ENCODE measurements around the gene CD38.
A peak's percentile ranks its signal among the peaks of the same experiment; 100 is the strongest.

The CD38 gene

DNA sequence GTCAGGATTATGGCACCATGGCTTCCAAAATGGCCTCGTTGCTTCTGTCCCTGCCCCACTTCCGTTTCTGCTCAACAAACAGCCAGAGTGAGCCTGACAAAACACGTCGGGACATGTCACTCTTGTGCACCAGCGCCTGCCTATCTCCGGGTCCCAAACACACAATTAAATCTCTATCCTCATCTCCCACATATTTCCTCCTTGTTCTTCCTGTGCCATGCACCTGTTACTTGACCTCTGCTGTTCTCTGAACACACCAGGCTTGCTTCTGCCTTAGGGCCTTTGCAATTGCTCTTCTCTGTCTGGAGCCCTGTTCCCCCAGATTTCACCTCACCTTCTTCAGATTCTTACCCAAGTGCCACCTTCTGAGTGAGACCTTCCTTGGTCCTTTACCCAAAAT lies 12.7 kb upstream of the CD38 start:
- no peak for DNase-seq

DNA sequence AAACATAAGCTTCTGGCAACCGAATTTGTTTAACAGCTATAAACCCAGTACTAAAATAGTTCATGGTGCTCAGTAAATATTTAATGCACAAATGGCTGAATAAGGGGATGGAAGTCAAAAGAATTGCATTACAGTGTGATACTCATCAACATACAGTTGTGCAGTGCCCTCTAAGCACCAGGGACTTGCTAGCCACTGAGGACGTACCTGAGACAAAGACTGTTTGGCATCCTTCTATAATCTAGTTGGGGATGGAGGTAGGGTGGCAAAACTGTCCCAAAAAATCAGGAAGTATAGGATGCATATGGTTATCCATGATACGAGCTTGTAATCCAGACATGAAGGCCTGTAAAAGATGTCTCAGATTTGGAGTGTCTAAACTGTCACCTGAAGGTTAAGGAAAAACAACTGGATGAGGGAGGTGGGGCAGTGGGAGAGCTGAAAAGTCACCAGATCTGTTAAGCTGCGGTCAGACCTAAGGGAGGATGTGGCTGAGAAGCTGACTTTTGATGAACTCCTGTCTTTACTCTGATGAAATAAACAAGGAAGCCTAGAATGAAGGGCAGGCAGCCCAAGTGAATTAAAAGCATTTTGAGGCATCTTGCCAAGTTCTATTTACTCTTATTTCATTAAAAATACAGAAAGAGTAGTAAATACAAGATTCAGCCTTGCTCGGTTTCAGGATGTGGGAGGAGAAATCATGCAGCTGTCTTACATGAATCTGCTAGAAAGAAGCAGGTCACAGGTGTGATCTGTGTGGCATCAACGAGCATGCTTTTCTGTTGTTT lies 12.0 kb upstream of the CD38 start:
- DNase-seq, result no peak

DNA sequence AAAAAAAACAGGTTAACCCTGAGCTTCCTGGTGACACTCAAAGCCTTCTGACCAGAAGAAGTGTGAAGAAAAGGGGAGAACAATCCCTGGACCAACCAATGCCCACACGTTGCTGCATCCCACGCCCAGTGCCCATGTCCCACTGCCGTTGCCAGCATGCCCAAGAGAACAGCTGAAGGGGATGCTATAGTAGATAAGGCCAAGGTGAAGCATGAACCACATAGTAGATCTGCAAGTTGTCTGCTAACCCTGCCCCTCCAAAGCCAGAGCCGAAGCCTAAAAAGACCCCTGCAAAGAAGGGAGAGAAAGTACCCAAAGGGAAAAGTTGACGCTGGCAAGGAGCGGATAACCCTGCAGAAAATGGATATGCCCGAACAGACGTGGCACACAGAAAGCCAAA lies 11.3 kb upstream of the CD38 start:
- DNase-seq, result no peak

DNA sequence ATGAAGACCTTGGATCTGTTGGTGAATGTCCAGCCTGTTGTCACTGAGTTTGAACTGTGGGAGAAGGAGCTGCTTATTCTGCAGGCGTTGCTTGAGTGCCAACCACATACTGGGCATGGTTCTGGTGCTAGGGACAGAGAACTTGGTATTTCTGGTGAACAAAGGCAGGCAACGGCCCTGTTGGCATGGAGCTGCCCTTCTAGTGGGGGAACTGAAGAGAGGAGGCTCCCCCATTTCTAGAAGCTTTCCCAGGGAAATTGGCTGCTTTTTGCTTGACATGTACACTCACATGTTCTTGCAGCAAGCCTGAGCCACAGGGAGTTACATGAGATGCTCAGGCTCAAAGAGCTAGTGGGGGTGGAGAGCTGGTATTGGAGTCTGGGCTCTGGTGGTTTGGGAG lies 8.9 kb upstream of the CD38 start:
- no peak for DNase-seq

DNA sequence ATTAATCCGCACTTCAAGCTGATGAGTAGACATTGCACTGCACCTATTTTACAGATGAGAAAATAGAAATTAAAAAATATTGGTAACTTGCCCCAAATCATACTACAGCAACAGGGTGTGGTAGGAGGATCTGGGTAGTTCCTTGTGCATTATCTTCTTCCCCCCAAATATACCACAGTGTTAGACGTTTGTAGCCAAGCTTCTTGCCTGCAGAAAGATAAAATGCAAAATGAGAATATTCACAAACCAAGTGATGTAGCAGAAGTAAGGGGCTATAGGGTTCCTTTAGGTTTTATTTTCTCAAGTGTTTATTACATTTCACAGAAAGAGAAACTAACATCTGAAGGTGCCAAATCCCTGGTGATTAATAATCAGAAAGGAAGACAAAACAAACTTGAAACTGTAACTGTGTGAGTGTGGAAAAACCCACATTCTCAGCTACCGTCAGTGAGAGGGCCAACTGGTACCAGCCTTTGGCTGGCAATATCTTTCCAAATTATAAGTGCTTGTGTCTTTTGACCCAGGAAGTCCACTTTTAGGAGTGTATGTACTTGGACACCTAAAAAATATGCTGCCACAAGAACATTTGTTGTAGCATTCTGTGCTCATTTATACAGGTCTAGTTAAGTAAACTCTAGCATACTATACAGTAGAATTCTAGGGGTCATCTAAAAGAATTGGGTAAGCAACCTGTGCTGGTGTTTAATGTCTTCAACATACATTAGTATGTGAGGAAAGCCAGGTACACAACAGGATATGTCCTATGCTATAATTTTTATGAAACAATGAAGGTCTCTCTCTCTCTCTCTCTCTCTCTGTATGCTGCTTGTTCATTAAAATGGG lies 6.7 kb upstream of the CD38 start:
- DNase-seq, result no peak

DNA sequence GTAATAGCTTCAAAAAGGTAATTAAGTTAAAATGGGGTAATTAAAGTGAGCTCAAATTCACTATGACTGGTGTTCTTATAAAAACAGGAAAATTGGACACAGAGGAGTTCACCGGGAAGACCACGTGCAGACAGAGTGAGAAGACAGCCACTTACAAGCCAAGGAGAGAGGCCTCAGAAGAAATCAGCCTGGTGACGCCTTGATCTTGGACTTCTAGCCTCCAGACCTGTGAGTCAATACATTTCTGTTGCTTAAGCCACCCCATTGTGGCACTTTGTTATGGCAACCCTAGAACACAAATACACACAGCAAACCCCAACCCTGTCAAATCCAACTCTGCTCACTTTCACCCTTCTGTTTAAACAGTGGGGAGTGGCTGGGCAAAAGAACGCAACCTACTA lies 4.1 kb upstream of the CD38 start:
- DNase-seq, result no peak

DNA sequence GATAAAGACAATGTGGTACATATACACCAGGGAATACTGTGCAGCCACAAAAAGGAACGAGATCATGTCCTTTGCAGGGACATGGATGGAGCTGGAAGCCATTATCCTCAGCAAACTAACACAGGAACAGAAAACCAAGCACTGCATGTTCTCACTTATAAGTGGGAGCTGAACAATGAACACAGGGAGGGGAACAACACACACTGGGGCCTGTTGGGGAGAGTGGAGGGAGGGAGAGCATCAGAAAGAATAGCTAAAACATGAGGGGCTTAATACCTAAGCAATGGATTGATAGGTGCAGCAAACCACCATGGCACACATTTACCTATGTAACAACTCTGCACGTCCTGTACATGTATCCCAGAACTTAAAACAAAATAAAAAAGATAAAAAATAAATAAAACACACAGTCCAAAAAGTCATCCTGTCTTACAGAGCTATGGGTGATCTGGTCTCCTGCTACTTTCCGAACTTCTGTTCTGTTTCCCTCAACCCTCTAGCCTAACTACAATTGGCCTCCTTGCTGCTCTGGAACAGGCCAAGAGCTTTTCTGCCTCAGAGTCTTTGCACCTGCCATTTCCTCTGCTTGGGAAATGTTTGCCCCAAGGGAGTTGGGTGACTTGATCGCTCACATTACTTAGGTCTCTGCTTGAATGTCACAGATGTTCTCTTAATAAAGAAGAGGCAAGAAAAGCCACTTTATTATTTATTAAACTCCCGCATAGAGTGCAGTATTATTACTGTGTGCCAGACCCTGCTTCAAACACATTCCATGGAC lies 1.1 kb upstream of the CD38 start:
- no peak for DNase-seq

DNA sequence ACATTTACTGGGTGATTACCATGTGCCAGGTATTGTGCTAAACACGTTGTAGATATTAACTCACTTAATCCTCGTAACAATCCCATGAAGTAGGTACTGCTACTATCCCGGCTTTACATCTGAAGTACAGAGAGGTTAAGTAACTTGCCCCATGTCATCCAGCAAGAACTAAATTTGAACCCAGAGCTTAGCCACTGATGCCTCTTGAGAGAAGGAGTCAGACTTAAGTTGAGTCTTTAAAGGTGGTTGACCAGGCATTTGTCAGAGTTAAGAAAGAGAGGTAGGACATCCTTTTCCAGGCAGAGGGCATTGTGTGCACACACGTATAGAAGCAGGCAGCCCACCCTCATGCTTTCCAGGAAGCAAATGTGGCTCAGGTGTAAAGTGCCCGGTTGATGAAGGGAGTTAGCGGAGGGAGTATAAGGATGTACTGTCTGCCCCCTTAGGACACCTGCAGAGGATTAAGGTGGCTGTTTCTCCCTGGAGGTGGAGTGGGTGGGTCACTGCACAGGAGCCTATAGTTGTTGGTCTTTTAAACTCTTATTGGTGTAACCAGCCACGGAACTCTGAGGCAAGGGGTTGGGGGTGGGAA lies 335 bp upstream of the CD38 start:
- DNase-seq, result peak in 1 of 2 donors; percentile 38

DNA sequence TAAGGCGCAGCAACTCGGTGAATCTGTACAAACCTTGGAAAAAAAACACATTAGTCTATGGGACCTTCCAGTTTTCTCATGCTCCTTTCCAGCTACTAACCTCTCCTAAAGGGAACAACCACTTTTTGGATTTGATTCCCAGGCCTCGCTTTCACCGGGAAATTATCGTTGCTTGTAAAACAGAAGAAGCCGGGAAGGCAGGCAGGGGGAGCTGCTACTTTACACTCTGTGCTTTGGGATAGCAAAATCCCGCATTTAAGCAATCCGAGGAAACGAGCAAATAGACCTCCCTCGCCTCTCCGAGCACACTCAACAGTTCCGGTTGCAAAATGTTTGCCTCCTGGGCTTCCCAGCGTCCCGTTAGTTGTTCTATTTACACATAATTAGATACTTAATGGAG lies 1.2 kb downstream of the CD38 start:
- no peak for DNase-seq

DNA sequence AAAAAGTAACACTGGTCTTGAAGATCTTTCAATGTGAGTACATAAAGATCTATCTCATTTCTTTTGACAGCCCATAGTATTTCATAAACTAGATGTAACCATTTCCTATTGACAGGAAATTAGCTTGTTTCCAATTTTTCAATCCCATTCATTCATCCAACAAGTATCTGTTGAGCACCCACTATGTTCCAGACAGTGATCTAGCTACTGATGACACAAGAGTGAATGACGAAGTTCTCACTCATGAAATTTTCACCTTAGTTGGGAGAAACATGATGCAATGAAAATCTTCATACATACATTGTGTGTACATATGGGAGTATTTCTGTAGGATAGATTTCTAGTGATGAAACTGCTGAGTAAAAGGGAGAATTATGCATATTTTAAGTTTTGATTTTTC lies 1.7 kb downstream of the CD38 start:
- no peak for DNase-seq

DNA sequence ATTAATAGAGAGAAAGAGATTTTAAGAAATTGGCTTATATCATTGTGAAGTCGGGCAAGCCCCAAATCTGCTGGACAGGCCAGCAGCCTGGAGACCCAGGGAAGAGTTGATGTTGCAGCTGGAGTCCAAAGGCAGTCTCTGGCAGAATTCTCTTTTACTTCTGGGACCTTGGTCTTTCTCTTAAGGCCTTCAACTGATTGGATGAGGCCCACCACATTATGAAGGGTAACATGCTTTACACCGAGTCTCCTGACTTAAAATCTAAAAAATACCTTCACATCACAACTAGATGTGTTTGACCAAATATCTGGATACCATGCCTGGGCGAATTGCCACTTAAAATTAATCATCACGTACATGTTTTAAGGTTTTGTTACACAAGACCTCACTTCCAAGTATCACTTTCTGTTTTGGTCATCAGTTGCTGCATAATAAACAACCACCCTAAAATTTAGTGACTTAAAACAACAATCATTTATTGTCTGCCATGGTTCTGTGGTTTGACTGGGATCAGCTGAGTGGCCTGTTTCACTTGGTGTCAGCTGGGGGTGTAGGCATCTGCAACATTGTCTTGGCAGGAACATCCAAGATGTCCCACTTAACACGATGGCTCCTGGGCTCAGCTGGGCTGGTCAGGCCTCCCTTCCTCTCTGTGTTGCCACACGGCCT lies 3.4 kb downstream of the CD38 start:
- DNase-seq, result no peak

DNA sequence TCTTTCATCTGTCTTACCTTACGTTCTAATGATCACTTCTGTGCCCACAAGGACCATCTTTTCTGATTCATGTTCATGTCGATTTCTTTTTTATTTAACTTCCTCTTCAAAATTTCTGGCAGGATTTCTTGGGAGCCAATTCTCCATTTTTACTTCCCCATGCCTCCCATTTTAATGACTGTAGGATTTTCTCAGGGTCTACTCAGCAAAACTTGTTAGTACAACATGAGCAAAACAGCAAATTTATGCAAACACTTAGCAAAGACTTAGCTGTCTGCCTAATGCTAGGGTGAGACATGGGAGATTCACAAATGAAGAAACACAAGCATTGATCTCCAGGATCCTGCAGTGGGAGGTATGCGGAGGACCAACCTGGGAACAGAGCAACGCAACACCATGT lies 5.5 kb downstream of the CD38 start:
- no peak for DNase-seq

DNA sequence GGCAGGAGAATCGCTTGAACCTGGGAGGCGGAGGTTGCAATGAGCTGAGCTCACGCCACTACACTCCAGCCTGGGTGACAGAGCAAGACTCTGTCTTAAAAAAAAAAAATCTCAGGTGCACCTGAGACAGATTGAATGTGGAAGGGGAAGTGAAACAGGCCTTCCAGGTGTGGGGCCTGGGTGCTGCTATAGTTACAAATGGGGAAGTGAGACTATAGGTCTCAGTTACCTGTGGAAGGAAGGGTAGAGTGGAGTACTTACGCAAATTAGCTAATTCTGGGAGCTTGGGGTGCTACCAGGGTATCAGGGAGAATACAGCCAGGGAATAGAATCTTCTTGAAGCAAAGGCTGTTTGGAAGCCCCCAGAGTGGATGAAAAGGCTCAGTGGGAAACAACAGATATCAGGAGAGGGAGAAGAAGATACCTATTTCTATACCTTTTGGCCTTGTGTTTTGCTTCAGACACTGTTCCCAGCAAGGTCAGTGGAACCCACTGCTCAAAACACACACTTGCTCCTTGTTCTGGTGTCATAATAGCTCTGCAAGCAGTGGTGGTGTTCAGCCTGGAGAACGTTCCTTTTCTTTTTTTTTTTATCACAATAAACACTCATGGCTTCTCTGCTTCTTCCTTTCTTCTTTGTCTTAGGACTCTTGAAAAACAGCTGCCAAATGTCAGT lies 7.0 kb downstream of the CD38 start:
- no peak for DNase-seq

DNA sequence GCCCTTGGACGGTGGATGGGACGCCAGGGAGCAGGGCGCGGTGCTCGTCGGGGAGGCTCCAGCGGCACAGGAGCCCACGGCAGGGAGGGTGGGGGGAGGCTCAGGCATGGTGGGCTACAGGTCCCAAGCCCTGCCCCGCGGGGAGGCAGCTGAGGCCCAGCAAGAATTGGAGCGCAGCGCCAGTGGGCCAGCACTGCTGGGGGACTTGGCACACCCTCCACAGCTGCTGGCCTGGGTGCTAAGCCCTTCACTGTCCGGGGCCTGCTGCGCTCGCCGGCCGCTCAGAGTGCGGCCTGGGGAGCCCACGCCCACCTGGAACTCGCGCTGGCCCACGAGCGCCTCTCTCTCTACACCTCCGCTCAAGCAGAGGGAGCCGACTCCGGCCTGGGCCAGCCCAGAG lies 8.6 kb downstream of the CD38 start:
- DNase-seq, result no peak

DNA sequence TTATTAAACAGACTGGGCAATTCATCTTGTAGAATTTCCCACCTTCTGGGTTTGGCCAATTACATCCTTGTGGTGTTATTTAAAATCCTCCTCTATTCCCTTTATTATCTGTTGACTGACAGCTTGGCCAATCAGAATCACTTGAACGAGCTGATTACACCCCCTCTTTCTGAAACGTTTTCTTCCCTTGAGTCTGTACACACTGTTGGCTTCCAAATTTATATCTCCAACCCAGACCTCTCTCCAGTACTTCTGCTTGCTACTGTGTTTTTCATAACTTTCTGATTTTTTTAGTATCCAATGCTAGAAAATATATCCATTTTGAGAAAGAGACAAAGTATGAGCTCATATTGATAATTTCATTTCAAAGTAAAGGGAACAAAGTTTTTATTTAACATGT lies 14.8 kb downstream of the CD38 start:
- DNase-seq, result no peak

DNA sequence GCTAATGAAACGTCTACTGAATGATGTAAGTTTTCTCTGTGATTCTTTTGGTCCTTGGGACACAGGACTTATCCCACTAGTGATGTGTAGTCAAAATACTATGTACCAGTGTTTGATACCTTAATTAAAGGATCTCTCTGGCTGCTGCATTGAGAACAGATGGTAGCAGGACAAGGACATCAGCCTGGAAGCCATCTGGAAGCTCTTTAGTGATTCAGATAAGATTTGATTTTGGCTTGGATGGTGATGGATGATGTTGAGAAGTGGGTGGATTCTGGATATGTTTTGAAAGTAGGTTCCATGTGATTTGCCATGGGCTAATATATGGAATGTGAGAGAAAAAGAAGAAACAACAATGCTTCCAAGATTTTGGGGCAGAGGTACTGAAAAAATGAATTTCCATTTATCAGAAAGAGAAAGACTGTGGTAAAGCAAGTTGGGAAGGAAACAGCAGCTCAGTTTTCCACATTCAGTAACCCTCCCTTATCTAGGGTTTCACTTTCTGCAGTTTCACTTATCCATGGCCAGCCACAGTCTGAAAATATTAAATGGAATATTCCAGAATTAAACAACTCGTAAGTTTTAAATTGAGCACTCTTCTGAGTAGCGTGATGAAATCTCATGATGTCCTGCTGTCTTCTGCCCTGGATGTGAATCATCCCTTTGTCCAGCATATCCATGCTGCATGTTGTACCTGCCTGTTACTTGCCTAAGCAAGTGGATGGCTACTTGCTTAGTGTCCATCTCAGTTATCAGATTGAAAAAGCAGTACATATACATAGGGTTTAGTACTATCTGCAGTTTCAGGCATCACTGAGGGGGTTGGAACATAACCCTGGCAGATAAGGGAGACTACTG lies 15.6 kb downstream of the CD38 start:
- no peak for DNase-seq

DNA sequence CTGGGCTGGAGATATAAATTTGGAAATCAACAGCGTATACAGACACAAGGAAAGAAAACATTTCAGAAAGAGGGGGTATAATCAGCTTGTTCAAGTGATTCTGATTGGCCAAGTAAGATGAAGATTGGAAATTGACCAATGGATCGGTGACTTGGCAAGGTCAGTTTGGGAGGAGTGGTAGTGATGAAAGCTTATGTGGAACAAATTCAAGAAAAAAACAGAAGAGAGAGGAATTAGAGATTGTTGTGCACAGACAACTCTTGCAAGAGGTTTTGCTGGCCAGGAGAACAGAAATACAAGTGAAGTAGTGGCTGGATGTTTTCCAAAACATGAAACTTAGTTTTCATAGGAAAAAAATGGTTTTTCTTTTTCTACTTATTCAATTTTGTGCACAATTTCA lies 16.3 kb downstream of the CD38 start:
- no peak for DNase-seq

DNA sequence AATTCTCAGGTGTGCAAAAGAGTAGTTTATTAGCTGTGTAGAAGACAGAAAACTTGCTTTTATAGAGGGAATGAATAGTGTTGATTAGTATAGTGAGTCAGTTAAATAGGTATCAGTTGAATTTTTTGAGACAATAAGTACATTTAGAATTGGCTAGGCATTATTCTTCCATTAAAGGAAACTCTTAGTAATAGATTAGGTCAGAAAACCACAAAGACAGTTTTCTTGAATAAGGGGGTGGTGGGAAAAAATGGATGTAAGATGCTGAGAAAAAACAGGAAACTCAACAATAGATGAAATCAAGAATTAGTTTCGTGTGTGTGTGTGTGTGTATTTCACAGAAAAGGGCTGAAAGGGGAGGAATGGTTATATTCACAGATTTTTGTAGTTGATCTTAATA lies 16.8 kb downstream of the CD38 start:
- DNase-seq, result no peak

DNA sequence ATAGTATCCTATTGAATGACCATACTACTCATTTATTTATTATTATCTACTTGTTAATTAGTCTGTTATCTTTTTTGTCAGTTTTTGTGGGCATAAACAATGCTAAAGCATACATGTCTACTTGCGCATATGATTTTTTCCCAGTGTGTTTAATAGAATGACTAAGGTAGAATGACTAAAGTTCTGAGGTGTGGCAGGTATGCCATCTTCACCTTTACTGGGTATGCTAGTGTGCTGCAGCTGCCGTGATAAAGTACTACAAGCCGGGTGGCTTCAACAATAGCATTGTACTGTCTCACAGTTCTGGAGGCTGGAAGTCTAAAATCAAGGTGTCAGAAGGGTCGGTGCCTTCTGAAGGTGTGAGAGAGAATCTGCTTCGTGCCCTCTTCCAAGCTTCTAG lies 19.2 kb downstream of the CD38 start:
- no peak for DNase-seq

DNA sequence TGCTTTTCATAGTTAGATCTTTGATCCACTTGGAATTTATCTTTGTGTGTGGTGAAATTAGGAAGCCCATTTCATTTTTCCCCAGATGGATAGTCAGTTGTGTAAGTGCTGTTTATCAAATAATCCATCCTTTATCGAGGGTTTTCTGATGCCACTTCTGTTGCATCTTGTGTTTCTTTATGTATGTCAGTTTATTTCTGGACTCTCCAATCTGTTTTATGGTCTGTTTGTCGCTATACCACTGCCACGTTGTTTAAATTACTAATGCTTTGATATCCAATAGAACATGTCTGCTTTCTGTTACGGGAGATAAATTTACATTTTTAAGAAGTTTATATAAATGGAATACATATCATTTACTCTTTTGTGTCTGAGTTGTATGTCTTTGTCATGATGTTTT lies 21.0 kb downstream of the CD38 start:
- DNase-seq, result no peak

DNA sequence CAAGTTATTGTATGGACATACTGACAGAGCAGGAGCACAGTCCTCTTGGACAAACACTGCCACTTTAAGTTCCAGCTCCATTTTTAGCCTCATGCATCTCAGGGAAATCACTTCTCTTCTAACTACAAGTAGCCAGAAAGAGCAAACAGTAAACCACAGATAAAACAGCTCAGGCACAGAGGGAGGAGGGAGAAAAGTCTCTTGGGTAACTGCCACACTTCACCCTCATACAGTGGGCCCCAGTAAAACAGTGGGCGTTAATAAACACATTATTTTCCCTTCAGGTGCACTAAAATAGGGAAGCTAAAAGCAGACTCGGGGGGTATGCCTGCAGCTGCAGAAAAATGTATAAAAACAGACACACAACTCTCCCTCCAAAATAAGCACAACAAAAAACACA lies 21.6 kb downstream of the CD38 start:
- no peak for DNase-seq
